SH-SY5Y (cell line): ENCODE data around the gene PIGH.

ENCODE experiments used
- GATA2 ChIP-seq: IDR thresholded peaks from 2 replicates; pipeline ENCODE4 v1.6.1; 2011; ENCODE audit warnings: mild to moderate bottlenecking, low read depth, low read length
- GATA3 ChIP-seq: IDR thresholded peaks from 2 replicates; pipeline ENCODE4 v1.6.1; 2011; ENCODE audit warnings: low read depth, mild to moderate bottlenecking, low read length, moderate library complexity

- TF ChIP-seq GATA2 (no peak), GATA3 (no peak)
Measured at GRCh38 chr14:67557656-67558055, 42.4 kb downstream of the PIGH start.
